GM21526 (cell line): ENCODE results near the gene RCHY1.
"Not testable (repeated sequence)": the region's sequence is repeated elsewhere in the genome, so short reads cannot be mapped to it uniquely, and the experiment has no call there.

Experiments used
- ATAC-seq: cut with Tn5 transposase; IDR thresholded peaks from one replicate; pipeline ENCODE4 v1.9.1; 2021; ENCODE audit warnings: moderate library complexity; ENCODE audit not compliant: unreplicated experiment, low FRiP score

Gene RCHY1

GRCh38 chr4:75514131-75514948 lies at the start of gene RCHY1, which contains the start of gene THAP6:
Gene RCHY1, minus strand, starts transcription at chr4:75514403. Its CDS starts 117 bp downstream, at chr4:75514286.
Gene THAP6, plus strand, starts transcription at chr4:75514473. Its CDS starts 980 bp downstream, at chr4:75515453.
- ATAC-seq: peak; percentile 92

- no peak for ATAC-seq
These were observed 47.6 kb upstream of the RCHY1 start for GRCh38 chr4:75561789-75562188.

DNA sequence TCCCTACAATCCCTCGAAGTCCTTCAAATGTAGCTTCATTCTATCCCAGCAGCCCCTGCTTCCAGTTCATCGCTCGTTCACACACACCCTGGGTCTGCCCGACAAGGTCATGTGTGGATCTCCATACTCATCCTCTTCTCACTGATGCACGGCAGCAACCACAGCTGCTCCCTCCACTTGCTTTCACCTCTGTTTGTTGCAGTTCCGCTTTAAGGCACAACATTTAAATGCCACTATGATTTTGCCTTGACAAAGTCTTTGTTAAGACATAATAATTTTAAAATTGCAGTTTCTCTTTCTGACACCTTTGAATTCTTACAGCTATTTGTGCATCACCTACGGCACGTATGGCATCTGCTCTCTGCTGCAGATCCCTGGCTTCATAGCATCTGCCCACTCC lies 43.5 kb upstream of the RCHY1 start:
- peak; percentile 69 for ATAC-seq

DNA sequence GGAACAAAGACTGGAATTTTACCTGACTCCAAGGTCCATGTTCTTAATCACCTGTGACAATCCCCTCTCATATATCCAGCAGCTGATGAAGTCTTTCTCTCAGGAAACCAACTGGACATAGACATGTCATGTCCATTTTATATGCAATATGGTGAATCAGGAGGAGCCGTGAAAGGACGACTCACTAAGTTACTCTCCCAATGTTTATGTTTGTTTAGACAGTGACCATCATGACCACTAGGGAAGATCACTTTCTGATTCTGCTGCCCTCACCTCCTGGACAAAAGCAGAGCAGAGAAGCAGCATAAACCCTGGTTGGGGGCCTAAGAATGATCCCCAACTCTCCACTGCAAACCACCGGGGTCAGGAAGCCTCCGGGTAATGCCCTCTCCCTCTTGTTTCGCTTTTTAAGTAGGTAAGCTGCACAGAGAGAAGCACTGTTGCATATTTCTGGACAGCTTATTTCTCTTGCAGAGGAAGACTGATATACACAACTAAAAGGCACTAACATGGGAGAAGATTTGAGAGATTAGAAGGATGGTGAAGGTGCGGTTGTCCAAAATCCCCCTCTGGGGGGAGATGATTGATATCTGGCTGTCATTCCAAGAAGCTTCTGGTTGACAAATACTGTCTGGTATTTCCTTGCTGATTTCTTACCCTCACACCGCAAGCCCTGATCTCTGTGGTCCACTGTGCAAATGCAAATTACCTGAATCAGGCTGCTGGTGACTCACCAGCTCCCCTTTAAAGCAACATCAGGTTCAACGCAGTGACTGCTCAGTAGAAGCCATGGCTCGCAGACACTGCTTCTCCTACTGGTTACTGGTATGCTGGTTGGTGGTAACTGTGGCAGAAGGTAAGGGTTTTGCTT lies 41.3 kb upstream of the RCHY1 start, which contains the start of gene ODAPH:
Gene ODAPH, plus strand, starts transcription at position 773 of the 871 bp plus-strand sequence. Its CDS starts 17 bp downstream, at position 790.
- ATAC-seq: peak; percentile 92

DNA sequence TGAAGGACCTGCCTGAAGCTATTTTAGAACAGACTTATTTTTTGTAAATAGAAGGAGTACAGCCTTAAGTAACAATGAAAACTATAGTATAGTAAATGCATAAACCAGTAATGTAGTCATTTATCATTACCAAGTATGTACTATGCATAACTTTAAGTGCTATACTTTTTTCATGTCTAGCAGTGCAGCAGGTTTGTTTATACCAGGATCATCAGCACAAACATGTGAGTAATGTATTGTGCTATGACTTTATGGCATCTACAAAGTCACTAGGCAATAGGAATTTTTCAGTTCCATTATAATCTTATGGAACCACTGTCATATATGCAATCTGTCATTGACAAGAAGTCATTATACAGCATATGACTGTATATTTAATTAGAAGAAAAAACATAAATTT lies 38.2 kb upstream of the RCHY1 start:
- ATAC-seq: no peak

GRCh38 chr4:75549019-75549418 lies 34.8 kb upstream of the RCHY1 start:
- no peak for ATAC-seq

DNA sequence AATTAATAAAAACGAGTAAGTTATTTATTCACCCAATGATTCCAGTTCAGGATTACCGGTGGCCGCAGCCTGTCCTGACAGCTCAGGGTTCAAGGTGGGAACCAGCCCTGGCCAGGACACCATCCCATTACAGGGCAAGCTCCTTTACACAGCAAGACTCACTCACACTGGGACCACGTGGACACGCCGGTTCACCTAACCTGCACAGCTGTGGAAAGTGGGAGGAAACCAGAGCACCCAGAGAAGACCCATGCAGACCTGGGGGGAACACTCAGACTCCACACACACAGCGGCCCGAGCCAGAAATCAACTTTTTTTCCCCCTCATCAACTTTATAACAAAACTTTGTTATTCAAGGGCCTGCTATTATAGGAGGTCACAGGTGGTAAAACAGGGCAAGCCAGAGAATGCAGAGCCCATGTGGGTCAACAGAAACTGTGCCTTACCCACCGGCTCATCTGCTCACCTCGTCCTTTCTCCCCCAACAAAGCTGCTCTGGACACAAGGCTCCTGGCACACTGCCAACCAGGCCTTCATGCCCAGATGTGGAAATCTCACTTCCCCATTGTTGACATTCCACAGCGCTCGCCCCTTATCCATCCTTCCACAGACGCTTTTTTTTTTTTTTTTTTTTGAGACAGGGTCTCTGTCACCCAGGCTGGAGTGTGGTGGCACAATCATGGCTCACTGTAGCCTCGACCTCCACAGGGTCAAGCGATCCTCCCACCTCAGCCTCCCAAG lies 33.6 kb upstream of the RCHY1 start:
- ATAC-seq: no peak

GRCh38 chr4:75545526-75545925 lies 31.3 kb upstream of the RCHY1 start:
- ATAC-seq: no peak

DNA sequence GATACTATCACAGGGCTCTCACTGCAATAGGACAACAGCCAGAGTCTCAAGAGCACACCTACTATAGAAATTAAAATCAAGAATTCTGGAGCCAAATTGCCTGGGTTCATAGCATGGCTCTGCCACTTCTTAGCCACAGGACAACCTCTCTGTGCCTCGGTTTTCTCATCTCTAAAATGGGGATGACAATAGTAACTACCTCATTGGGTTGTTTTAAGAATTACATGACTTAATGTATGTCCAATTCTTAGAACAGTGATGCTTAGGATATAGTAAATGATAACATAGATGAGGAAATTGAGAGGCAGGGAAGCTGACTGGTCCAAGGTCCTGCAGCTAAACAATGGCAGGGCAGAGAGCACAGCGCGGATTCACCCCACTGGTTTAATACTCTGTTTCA lies 30.7 kb upstream of the RCHY1 start:
- no peak for ATAC-seq

DNA sequence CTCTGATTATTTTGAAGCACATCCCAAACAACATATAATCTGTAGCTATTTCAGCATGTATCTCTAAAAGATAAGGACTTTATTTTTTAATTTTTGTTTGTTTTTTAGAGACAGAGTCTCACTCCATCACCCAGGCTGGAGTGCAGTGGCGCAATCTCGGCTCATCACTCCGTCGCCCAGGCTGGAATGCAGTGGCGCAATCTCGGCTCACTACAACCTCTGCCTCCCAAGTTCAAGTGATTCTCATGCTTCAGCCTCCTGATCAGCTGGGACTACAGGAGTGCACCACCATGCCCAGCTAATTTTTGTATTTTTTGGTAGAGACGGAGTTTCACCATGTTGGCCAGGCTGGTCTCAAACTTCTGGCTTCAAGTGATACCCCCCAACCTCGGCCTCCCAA lies 30.0 kb upstream of the RCHY1 start:
- ATAC-seq: not testable (repeated sequence)

GRCh38 chr4:75542824-75543223 lies 28.6 kb upstream of the RCHY1 start:
- no peak for ATAC-seq

DNA sequence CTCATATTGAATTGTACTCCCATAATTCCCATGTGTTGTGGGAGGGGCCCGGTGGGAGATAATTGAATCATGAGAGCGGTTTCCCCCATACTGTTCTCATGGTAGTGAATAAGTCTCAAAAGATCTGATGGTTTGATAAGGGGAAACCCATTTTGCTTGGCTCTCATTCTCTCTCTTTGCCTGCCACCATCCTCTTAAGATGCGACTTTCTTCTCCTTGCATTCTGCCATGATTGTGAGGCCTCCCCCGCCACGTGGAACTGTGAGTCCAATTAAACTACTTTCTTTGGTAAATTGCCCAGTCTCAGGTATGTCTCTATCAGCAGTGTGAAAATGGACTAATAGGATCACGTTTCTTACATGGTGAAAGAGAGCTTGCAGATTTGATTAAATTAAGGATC lies 23.1 kb upstream of the RCHY1 start:
- not testable (repeated sequence) for ATAC-seq

DNA sequence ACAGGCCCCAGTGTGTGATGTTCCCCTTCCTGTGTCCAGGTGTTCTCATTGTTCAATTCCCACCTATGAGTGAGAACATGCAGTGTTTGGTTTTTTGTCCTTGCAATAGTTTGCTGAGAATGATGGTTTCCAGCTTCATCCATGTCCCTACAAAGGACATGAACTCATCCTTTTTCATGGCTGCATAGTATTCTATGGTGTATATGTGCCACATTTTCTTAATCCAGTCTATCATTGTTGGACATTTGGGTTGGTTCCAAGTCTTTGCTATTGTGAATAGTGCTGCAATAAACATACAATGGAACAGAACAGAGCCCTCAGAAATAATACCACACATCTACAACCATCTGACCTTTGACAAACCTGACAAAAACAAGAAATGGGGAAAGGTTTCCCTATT lies 19.7 kb upstream of the RCHY1 start:
- ATAC-seq: not testable (repeated sequence)

DNA sequence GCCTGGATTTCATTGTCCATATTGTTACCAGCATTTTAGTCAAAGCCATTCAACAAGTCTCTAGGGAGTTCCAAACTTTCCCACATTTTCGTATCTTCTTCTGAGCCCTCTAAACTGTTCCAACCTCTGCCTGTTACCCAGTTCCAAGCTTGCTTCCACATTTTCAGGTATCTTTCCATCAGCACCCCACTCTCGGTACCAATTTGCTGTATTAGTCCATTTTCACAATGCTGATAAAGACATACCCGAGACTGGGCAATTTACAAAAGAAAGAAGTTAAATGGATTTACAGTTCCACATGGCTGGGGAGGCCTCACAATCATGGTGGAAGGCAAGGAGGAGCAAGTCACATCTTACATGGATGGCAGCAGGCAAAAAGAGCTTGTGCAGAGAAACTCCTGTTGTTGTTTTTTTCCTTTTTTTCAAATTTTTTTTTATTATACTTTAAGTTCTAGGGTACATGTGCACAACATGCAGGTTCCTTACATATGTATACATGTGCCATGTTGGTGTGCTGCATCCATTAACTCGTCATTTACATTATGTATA lies 19.2 kb upstream of the RCHY1 start:
- not testable (repeated sequence) for ATAC-seq

GRCh38 chr4:75531536-75532143 lies 17.4 kb upstream of the RCHY1 start:
- ATAC-seq: not testable (repeated sequence)

GRCh38 chr4:75530556-75531322 lies 16.5 kb upstream of the RCHY1 start:
- ATAC-seq: no peak

DNA sequence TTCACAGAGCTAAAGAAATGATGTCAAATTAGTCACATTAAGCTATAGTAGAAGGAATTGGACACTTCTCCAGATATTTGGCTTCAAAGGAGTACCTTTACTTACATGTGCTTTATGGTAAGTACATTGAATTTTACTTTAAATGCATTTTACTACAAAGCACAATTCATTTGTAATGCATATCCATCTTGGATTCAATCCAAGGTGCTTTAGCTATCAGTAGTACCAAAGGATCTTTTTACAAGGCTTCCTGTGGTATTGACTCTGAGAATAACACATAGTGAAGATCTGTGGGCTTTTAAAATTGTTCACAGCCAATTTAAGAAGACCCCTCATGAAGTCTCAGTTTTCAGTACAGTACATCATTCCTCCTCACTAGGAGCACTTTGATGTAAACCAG lies 13.3 kb upstream of the RCHY1 start:
- ATAC-seq: no peak

DNA sequence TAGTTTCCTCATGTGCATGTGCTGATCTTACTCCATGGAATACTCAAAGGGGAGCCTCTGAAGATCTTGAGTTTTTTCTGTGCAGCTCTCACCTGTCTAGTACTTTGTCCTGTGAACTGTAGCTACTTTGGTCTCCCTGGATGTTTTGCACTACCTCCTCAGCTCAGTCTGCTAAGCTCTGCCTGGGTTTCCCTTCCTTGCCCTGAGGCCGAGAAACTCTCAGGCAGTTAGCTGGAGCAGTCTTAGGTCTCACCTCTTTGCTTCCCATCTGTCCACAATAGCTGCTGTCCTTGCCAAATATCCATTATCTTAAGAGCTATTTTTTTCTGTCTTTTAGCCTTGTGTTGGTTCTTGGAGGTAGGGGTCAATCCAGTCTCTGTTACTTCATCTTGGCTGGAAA lies 11.7 kb upstream of the RCHY1 start:
- no peak for ATAC-seq

- ATAC-seq: no peak
These were observed 10.9 kb upstream of the RCHY1 start for GRCh38 chr4:75525086-75525485.
